Left lung (tissue), 10 donors: Measurements from ENCODE around the gene ATP9A. TPM values are rescaled to one million over a fixed set of nuclear protein-coding genes. Genes with fewer than 3 reads are reported as not detected.
"Not testable (repeated sequence)": the region's sequence is repeated elsewhere in the genome, so short reads cannot be mapped to it uniquely, and the experiment has no call there.

Experiments
- ATAC-seq: fragments of 200-7000 bp; cut with Tn5 transposase; one replicate; pipeline ENCODE4 v1.9.1; 2020; ENCODE audit warnings: moderate library complexity
- DNase-seq, 4 donors: peaks; one replicate each; pipeline ENCODE4 v3.0.0-alpha.2; 2013 to 2020
- H3K27ac ChIP-seq, 2 donors: fragments of 200-600 bp; sonication (generic) in 1 of 2; one replicate each; pipeline versions ENCODE4 v1.5.0 to v1.8.0; 2020 to 2021
- H3K27me3 ChIP-seq, 2 donors: fragments of 200-600 bp; sonication (generic) in 1 of 2; one replicate each; pipeline versions ENCODE4 v1.5.0 to v1.8.0; 2020 to 2021
- H3K36me3 ChIP-seq, 2 donors: fragments of 200-600 bp; sonication (generic) in 1 of 2; one replicate each; pipeline versions ENCODE4 v1.5.0 to v1.8.0; 2020 to 2021
- H3K4me1 ChIP-seq, 2 donors: fragments of 200-600 bp; one replicate each; pipeline ENCODE4 v1.8.0; 2021
- H3K4me3 ChIP-seq, 2 donors: fragments of 200-600 bp; sonication (generic) in 1 of 2; one replicate each; pipeline versions ENCODE4 v1.5.0 to v1.8.0; 2020 to 2021; ENCODE audit warnings: mild to moderate bottlenecking in 1 of 2
- H3K9me3 ChIP-seq, 2 donors: fragments of 200-600 bp; sonication (generic) in 1 of 2; one replicate each; pipeline versions ENCODE4 v1.5.0 to v1.8.0; 2020 to 2021
- intact Hi-C, 2 donors: fragments of 100-400 bp; cut with DNase I; formaldehyde crosslinking; loops; one replicate each; pipeline versions ENCODE4 v1.11.2 to v1.14.2; 2022
- polyA plus RNA-seq, 6 donors: library from polyadenylated mRNA; unstranded; fragments of 120-200 nt; gene quantifications; one replicate each; pipeline ENCODE4 v1.2.1, GENCODE V29; 2013; ENCODE audit not compliant: insufficient read length in 6 of 6
- total RNA-seq, 2 donors: library from RNA; stranded (reverse); fragmentation: NEBNext Ultra II Directional; extraction: Animal tissue kit (Norgen Biotek cat#: 25700); gene quantifications; one replicate each; pipeline ENCODE4 v1.2.1, GENCODE V29; 2021
- TF ChIP-seq, protein P1 (sequence below), 2 donors: fragments of 200-600 bp; sonication (generic) in 1 of 2; IDR thresholded peaks; one replicate each; pipeline versions ENCODE4 v1.5.0 to v1.8.0; 2021; ENCODE audit warnings: antibody characterized with exemption in 2 of 2
- donor health status: DM: no; HTN: yes; CAD: no.
- donor health status: DM: no; HTN: no; CAD: no.

Gene ATP9A
- total and polyA plus RNA-seq, 8 donors, result 15.3 to 59.7 (median 50.4) TPM

GRCh38 chr20:51647674-51648570 lies 120.3 kb downstream of the ATP9A start:
- no peak overlapping the region for H3K27ac ChIP-seq
- H3K9me3 ChIP-seq, result no peaks in the 10 kb centered on the region
- ATAC-seq (no peak), DNase-seq (no peak)
- H3K4me3 ChIP-seq, result no peak overlapping the region
- H3K4me1 ChIP-seq, result peaks cover 0 to 19% of the 10 kb centered on the region in 2 donors
- H3K36me3 ChIP-seq, result no peaks in the 10 kb centered on the region
- TF ChIP-seq, protein P1, sequence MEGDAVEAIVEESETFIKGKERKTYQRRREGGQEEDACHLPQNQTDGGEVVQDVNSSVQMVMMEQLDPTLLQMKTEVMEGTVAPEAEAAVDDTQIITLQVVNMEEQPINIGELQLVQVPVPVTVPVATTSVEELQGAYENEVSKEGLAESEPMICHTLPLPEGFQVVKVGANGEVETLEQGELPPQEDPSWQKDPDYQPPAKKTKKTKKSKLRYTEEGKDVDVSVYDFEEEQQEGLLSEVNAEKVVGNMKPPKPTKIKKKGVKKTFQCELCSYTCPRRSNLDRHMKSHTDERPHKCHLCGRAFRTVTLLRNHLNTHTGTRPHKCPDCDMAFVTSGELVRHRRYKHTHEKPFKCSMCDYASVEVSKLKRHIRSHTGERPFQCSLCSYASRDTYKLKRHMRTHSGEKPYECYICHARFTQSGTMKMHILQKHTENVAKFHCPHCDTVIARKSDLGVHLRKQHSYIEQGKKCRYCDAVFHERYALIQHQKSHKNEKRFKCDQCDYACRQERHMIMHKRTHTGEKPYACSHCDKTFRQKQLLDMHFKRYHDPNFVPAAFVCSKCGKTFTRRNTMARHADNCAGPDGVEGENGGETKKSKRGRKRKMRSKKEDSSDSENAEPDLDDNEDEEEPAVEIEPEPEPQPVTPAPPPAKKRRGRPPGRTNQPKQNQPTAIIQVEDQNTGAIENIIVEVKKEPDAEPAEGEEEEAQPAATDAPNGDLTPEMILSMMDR (IDR thresholded peaks at IDR 0.05), result no peak
- no peaks in the 10 kb centered on the region for H3K27me3 ChIP-seq
- intact Hi-C loops, result no loop called here

GRCh38 chr20:51643810-51644209 lies 124.4 kb downstream of the ATP9A start:
- H3K4me3 ChIP-seq, H3K27ac ChIP-seq, H3K9me3 ChIP-seq, H3K4me1 ChIP-seq, H3K27me3 ChIP-seq, H3K36me3 ChIP-seq, intact Hi-C loops, DNase-seq, ATAC-seq: not testable (repeated sequence)

DNA sequence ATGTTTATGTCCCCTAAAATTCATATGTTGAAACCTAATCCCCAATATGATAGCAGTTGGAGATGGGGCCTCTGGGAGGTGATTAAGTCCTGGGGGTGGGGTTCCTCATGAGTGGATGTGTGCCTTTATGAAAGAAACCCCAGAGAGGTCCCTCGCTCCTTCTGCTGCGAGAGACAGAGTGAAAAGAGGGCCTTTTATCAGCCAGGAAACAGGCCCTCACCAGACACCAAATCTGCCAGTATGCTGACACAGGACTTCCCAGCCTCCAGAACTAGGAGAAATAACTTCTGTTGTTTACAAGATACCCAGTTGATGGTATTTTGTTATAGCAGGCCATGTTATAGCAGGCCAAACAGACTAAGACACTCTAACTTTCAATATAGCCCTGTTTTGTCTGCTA lies 124.8 kb downstream of the ATP9A start:
- Histone ChIP-seq H3K9me3 (no peaks in the 10 kb centered on the region), H3K27me3 (no peaks in the 10 kb centered on the region), H3K4me1 (no peaks in the 10 kb centered on the region), H3K36me3 (no peaks in the 10 kb centered on the region), H3K4me3 (no peak overlapping the region), H3K27ac (no peak overlapping the region)
- TF ChIP-seq, protein P1 (IDR thresholded peaks at IDR 0.05), result no peak
- DNase-seq, result peak in 2 of 4 donors; percentile 59 to 78
- no peak for ATAC-seq
- intact Hi-C loops, result no loop called here

- H3K27ac ChIP-seq, result no peak overlapping the region
- H3K27me3 ChIP-seq, result no peaks in the 10 kb centered on the region
- H3K36me3 ChIP-seq, result no peaks in the 10 kb centered on the region
- TF ChIP-seq, protein P1 (IDR thresholded peaks at IDR 0.05), result no peak
- DNase-seq (no peak), ATAC-seq (no peak)
- intact Hi-C loops, result no loop called here
- H3K9me3 ChIP-seq, result no peaks in the 10 kb centered on the region
- H3K4me1 ChIP-seq, result no peaks in the 10 kb centered on the region
- no peak overlapping the region for H3K4me3 ChIP-seq
These were observed 126.3 kb downstream of the ATP9A start for GRCh38 chr20:51641866-51642265.

DNA sequence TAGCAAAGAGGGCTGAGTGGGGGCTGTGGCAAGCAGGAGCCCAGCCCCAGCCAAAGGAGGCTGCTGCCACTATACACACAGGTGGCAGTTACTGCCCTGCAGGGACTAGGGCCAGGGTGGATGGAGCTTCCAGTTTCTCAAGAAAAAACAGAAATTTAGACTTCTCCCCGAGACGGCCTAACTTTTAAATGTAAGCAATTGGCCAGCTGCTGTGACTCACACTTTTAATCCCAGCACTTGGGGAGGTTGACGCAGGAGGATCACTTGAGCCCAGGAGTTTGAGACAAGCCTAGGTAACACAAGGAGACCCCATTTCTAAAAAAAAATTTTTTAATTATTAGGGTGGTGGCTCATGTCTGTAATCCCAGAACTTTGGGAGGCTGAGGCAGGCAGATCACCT lies 127.4 kb downstream of the ATP9A start:
- H3K4me3 ChIP-seq, result no peak overlapping the region
- intact Hi-C loops, result no loop called here
- H3K4me1 ChIP-seq, result no peaks in the 10 kb centered on the region
- TF ChIP-seq, protein P1 (IDR thresholded peaks at IDR 0.05), result no peak
- DNase-seq (no peak), ATAC-seq (no peak)
- no peak overlapping the region for H3K27ac ChIP-seq
- no peaks in the 10 kb centered on the region for H3K9me3 ChIP-seq
- H3K27me3 ChIP-seq, result no peaks in the 10 kb centered on the region
- H3K36me3 ChIP-seq, result no peaks in the 10 kb centered on the region
